GM21717 (cell line): Measurements from ENCODE around the gene OR2B2.

Experiments used
- ATAC-seq: cut with Tn5 transposase; IDR thresholded peaks from one replicate; pipeline ENCODE4 v1.9.1; 2021; ENCODE audit warnings: mild to moderate bottlenecking, moderate library complexity; ENCODE audit not compliant: unreplicated experiment

Gene OR2B2

DNA sequence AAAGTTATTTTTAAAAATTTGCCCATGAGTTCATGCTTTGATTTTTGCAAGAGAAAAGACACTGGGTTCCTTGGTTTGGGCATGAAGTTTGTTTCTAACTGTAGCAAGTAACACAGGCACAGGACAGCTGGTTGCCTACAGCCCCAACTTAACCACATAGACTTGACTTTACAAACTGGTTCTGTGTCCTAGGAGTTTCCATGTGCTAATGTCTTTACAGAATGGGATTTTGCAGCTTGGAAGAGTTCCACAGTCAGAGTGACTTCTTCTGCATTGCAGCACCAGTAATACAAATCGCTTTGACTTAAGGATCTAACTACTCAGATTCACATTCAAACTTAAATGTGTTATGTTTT, 44.3 kb downstream of the OR2B2 start:
- no peak for ATAC-seq

DNA sequence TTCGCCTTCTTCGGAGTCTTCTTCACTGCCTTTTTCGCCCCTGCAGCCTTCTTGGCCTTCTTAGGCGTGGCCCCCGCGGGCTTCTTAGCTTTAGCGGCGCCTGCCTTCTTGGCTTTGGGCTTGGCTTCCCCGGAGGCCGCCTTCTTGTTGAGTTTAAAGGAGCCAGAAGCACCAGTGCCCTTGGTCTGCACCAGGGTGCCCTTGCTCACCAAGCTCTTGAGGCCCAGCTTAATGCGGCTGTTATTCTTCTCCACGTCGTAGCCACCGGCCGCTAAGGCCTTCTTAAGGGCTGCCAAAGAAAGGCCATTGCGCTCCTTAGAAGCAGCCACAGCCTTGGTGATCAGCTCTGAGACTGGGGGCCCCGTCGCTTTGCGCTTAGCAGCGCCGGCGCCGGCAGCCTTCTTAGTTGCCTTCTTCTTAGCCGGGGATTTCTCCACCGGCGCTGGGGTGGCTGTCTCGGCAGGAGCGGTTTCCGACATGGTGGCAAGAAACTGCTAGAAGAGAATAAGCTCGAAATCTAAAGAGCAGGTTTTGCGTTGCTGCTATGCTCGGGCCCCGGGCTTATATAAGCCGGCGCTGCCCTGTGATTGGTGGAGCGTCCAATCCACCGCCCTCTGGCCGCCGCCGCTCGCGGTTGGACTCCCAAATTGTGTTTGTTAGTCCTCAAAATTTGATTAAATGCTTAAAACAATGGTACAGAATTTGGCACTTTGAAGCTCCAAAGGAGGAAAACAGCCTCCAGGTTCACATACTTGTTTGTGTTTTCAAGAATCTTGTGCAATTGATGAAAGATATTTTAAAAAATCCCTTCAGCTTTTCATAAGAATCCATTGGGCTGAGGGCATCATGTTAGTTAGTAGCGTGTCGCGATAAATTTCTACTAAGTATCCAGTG, 44.9 kb downstream of the OR2B2 start:
- peak; percentile 32 for ATAC-seq

DNA sequence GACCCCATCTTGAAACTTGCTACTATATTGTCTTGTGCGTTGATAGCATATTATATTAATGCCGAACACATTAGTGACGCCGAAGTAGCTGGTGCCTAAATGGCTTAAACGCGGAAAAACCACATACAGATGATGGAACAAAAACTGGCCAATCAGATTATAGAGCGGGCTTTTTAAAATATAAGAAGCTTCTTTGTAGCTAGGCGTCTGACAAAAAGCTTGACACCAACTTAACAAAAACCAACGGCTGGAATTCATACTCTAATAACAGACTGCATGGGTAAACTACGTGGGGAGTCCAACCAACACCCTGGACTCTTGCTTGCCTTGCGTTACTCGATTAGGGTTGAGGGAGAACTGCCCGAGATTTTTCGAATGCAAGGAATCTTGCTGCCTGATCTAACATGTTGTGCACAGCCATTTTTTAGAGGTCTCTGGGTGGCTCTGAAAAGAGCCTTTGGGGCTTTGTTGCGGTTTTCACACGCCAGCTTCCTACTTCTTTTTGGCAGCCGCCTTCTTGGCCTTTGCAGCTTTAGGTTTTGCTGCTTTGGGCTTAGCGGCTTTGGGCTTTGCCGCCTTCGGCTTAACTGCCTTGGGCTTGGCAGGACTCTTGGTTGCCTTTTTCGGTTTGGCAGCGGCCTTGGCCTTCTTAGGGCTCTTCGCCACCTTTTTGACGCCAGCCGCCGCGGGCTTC, 45.7 kb downstream of the OR2B2 start:
- ATAC-seq: peak; percentile 13

GRCh38 chr6:27865850-27866356, 46.3 kb downstream of the OR2B2 start:
- ATAC-seq: peak; percentile 11

- peak; percentile 46 for ATAC-seq
Observed at GRCh38 chr6:27864906-27865849, 47.0 kb downstream of the OR2B2 start.

DNA sequence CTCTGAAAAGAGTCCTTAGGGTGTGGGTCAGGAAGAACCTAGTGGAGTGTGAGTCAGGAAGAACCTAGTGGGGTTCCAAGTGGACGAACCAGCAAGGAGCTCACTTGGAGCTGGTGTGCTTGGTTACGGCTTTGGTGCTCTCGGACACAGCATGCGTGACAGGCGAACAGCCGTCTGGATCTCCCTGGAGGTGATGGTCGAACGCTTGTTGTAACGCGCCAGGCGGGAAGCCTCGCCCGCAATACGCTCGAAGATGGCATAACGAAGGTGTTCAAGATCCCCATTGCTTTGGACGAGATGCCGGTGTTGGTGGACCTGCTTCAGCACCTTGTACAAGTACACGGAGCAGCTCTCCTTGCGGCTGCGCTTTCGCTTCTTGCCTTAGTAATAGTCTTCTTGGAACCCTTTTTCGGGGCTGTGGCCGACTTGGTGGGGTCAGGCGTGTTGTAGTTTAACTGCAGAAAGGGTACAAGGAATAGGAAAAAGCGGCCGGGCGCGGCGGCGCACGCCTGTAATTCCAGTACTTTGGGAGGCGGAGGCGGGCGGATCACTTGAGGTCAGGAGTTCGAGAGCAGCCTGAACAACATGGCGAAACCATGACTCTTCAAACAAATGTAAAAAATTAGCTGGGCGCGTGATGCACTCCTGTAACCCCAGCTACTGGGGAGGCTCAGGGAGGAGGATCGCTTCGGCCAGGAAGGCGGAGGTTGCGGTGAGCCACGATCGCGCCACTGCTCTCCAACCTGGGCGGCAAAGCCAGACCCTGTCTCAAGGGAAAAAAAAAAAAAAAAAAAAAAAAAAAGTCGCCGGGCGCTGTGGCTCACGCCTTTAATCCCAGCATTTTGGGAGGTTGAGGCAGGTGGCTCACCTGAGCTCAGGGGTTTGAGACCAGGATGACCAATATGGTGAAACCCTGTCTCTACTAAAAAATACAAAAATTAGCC, 48.0 kb downstream of the OR2B2 start:
- no peak for ATAC-seq

- ATAC-seq: no peak
Observed at GRCh38 chr6:27862396-27863066, 49.7 kb downstream of the OR2B2 start.

- ATAC-seq: no peak
Observed at GRCh38 chr6:27861861-27862260, 50.3 kb downstream of the OR2B2 start.

DNA sequence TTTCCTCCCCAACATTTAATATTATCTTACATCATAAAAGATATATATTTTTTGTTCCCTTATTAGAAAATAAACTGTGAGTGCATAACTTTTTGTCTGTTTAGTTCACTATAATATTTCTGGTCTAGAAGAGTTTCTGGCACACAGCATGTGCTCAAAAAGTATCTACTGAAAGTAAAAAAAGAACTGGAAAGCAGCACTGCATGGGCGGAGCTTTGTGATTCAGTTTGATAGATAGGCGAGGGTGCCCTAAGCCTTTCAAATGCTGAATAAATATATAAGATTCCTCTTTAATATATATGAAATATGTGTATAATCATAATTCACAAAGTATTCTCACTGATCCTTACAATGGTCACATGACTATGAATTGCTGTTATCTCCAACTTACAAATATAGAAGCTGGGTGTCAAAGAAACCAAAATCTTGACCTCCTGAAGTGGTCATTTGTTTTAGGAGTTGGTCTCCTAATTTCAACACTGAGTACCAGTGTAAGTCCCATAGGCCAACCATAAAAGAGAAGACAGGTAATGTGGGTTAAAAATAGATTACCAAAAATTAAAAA, 50.8 kb downstream of the OR2B2 start:
- ATAC-seq: no peak
